Chondrocyte (in vitro differentiated cells): ENCODE measurements around the gene KEAP1. TPM values are rescaled to one million over a fixed set of nuclear protein-coding genes. Genes with fewer than 3 reads are reported as not detected.

Experiments
- DNase-seq: peaks from one replicate; pipeline ENCODE4 v3.0.0; 2021; ENCODE audit warnings: mixed read lengths, low spot score
- H3K27ac Mint-ChIP-seq: one replicate; pipeline ENCODE4 v1.8.0; 2021; ENCODE audit warnings: mild to moderate bottlenecking, moderate library complexity, mixed read lengths; ENCODE audit not compliant: unreplicated experiment
- H3K27me3 Mint-ChIP-seq: 2 replicates; pipeline ENCODE4 v1.8.0; 2021; ENCODE audit warnings: low read depth, mixed read lengths
- H3K36me3 Mint-ChIP-seq: 2 replicates; pipeline ENCODE4 v1.8.0; 2021; ENCODE audit warnings: low read depth, mixed read lengths
- H3K4me1 Mint-ChIP-seq: 2 replicates; pipeline ENCODE4 v1.8.0; 2021; ENCODE audit warnings: low read depth, mild to moderate bottlenecking, mixed read lengths
- H3K4me3 Mint-ChIP-seq: one replicate; pipeline ENCODE4 v1.8.0; 2021; ENCODE audit warnings: mild to moderate bottlenecking, moderate library complexity, mixed read lengths; ENCODE audit not compliant: unreplicated experiment
- H3K9me3 Mint-ChIP-seq: 2 replicates; pipeline ENCODE4 v1.8.0; 2021; ENCODE audit warnings: low read depth, mixed read lengths
- CTCF ChIP-seq: fragments of 200-600 bp; sonication (generic); IDR thresholded peaks from 2 replicates; pipeline ENCODE4 v1.5.0; 2021; ENCODE audit warnings: antibody characterized with exemption, mild to moderate bottlenecking, moderate library complexity
- total RNA-seq: library from RNA; stranded (reverse); gene quantifications from 3 replicates; pipeline ENCODE4 v1.2.1, GENCODE V29; 2021

The KEAP1 gene
- total RNA-seq, 1 donor from 2014 or later, result 69.3 TPM

GRCh38 chr19:10513223-10513622 lies 10.1 kb upstream of the KEAP1 start:
- Mint-ChIP-seq H3K27ac (no peak overlapping the region), H3K9me3 (no peaks in the 10 kb centered on the region), H3K27me3 (no peaks in the 10 kb centered on the region), H3K4me1 (peaks cover 25% of the 10 kb centered on the region), H3K36me3 (no peaks in the 10 kb centered on the region), H3K4me3 (no peak overlapping the region)
- no peak for TF ChIP-seq CTCF
- DNase-seq, result no peak

- no peak overlapping the region for H3K27ac Mint-ChIP-seq
- no peaks in the 10 kb centered on the region for H3K36me3 Mint-ChIP-seq
- no peaks in the 10 kb centered on the region for H3K9me3 Mint-ChIP-seq
- peaks cover 7% of the 10 kb centered on the region for H3K4me1 Mint-ChIP-seq
- no peak for DNase-seq
- TF ChIP-seq CTCF, result peak; percentile 88
- H3K4me3 Mint-ChIP-seq, result no peak overlapping the region
- H3K27me3 Mint-ChIP-seq, result no peaks in the 10 kb centered on the region
Observed at GRCh38 chr19:10510301-10510802, 7.2 kb upstream of the KEAP1 start.

- Mint-ChIP-seq H3K27me3 (no peaks in the 10 kb centered on the region), H3K9me3 (no peaks in the 10 kb centered on the region), H3K4me3 (no peak overlapping the region), H3K4me1 (peaks cover 7% of the 10 kb centered on the region), H3K36me3 (no peaks in the 10 kb centered on the region), H3K27ac (no peak overlapping the region)
- TF ChIP-seq CTCF, result no peak
- no peak for DNase-seq
Observed at GRCh38 chr19:10508707-10509106, 5.6 kb upstream of the KEAP1 start.

GRCh38 chr19:10508036-10508435 lies 4.9 kb upstream of the KEAP1 start:
- no peak for TF ChIP-seq CTCF
- no peaks in the 10 kb centered on the region for H3K36me3 Mint-ChIP-seq
- H3K9me3 Mint-ChIP-seq, result no peaks in the 10 kb centered on the region
- H3K4me1 Mint-ChIP-seq, result peaks cover 10% of the 10 kb centered on the region
- H3K4me3 Mint-ChIP-seq, result no peak overlapping the region
- H3K27ac Mint-ChIP-seq, result no peak overlapping the region
- DNase-seq, result no peak
- no peaks in the 10 kb centered on the region for H3K27me3 Mint-ChIP-seq

- TF ChIP-seq CTCF, result peak; percentile 84
- no peaks in the 10 kb centered on the region for H3K9me3 Mint-ChIP-seq
- H3K4me3 Mint-ChIP-seq, result no peak overlapping the region
- no peaks in the 10 kb centered on the region for H3K36me3 Mint-ChIP-seq
- H3K27ac Mint-ChIP-seq, result no peak overlapping the region
- peaks cover 21% of the 10 kb centered on the region for H3K4me1 Mint-ChIP-seq
- DNase-seq, result no peak
- H3K27me3 Mint-ChIP-seq, result no peaks in the 10 kb centered on the region
Observed at GRCh38 chr19:10505583-10506229, 2.5 kb upstream of the KEAP1 start.
